B cell (primary cell): Measurements from ENCODE around the gene CAPN10. TPM values are rescaled to one million over a fixed set of nuclear protein-coding genes. Genes with fewer than 3 reads are reported as not detected.
"Not testable (repeated sequence)": the region's sequence is repeated elsewhere in the genome, so short reads cannot be mapped to it uniquely, and the experiment has no call there.

Experiments used
- ATAC-seq: fragments of 200-7000 bp; cut with Tn5 transposase; one replicate; pipeline ENCODE4 v1.10.0; 2021; ENCODE audit warnings: low read depth, mild to moderate bottlenecking, moderate number of reproducible peaks, moderate library complexity
- CTCF ChIA-PET: fragments of 350-600 bp; sonication (Branson Sonifier 250); formaldehyde crosslinking; loops from one replicate; lab custom pipeline; 2021; ENCODE audit warnings: antibody characterized with exemption, inconsistent platforms; lab: Charles Lee
- POLR2A ChIA-PET: fragments of 350-600 bp; sonication (Branson Sonifier 250); formaldehyde crosslinking; loops from one replicate; lab custom pipeline; 2021; ENCODE audit warnings: antibody characterized with exemption; lab: Charles Lee
- DNase-seq: peaks from one replicate; pipeline ENCODE4 v3.0.0; 2013
- H2AFZ ChIP-seq: 2 replicates; pipeline ENCODE4 v1.6.1; 2012; ENCODE audit warnings: mild to moderate bottlenecking, low read depth, low read length; ENCODE audit not compliant: insufficient read depth, poor library complexity, severe bottlenecking
- H3K27ac ChIP-seq, 2 donors: 1 replicate in 1 of 2; 2 replicates in 1 of 2; pipeline ENCODE4 v1.5.1; 2012 to 2013; ENCODE audit warnings: low read length in 2 of 2, mild to moderate bottlenecking in 2 of 2, moderate library complexity in 1 of 2
- H3K27me3 ChIP-seq, 4 experiments: fragments of 200-600 bp in 1 of 4; sonication (generic) in 1 of 4; replicated peaks in 1 of 4; 1 replicate in 2 of 4; 2 replicates in 2 of 4; pipeline versions ENCODE4 v1.6.1 to v1.7.0; 2013 to 2016; ENCODE audit warnings: low read length in 3 of 4, mild to moderate bottlenecking in 2 of 4, mixed read lengths in 1 of 4, moderate library complexity in 1 of 4; ENCODE audit not compliant: insufficient read depth in 4 of 4, control insufficient read depth in 3 of 4; ENCODE audit errors: control extremely low read depth in 1 of 4
- H3K36me3 ChIP-seq, 2 experiments: replicated peaks in 1 of 2; 1 replicate in 1 of 2; 2 replicates in 1 of 2; pipeline versions ENCODE4 v1.6.1 to v1.7.1; 2013; ENCODE audit warnings: low read length in 1 of 2; ENCODE audit not compliant: insufficient read depth in 2 of 2, control insufficient read depth in 1 of 2; ENCODE audit errors: control extremely low read depth in 1 of 2, extremely low read depth in 1 of 2
- H3K4me1 ChIP-seq, 2 donors: fragments of 200-600 bp in 1 of 2; sonication (generic) in 1 of 2; 1 replicate in 1 of 2; 2 replicates in 1 of 2; pipeline versions ENCODE4 v1.5.1 to v1.6.1; 2013 to 2017; ENCODE audit warnings: low read length in 2 of 2; ENCODE audit not compliant: control insufficient read depth in 2 of 2, insufficient read depth in 2 of 2
- H3K4me2 ChIP-seq: replicated peaks from 2 replicates; pipeline ENCODE3; 2012; ENCODE audit warnings: mild to moderate bottlenecking, low read depth, low read length; ENCODE audit not compliant: poor library complexity, severe bottlenecking
- H3K4me3 ChIP-seq, 5 experiments: fragments of 200-600 bp in 1 of 5; sonication (generic) in 1 of 5; 1 replicate in 3 of 5; 2 replicates in 2 of 5; pipeline versions ENCODE4 v1.5.1 to v1.7.0; 2011 to 2016; ENCODE audit warnings: low read length in 4 of 5, mild to moderate bottlenecking in 4 of 5, low read depth in 2 of 5, control low read depth in 1 of 5, moderate library complexity in 1 of 5; ENCODE audit not compliant: insufficient read depth in 1 of 5; ENCODE audit errors: control extremely low read depth in 1 of 5, extremely low read depth in 1 of 5
- H3K79me2 ChIP-seq: fragments of 200-600 bp; sonication (generic); one replicate; pipeline ENCODE4 v1.6.0; 2016; ENCODE audit warnings: low read length; ENCODE audit not compliant: control insufficient read depth, insufficient read depth
- H3K9ac ChIP-seq: fragments of 200-600 bp; sonication (generic); 2 replicates; pipeline ENCODE4 v1.6.1; 2017; ENCODE audit warnings: mild to moderate bottlenecking, low read length, moderate library complexity
- H3K9me3 ChIP-seq, 3 donors: one replicate each; pipeline versions ENCODE4 v1.6.1 to v1.7.1; 2013; ENCODE audit warnings: low read length in 2 of 3; ENCODE audit not compliant: control insufficient read depth in 2 of 3, insufficient read depth in 1 of 3; ENCODE audit errors: control extremely low read depth in 1 of 3
- H4K20me1 ChIP-seq: 2 replicates; pipeline ENCODE4 v1.6.0; 2012; ENCODE audit warnings: mild to moderate bottlenecking, low read length; ENCODE audit not compliant: insufficient read depth, control insufficient read depth, poor library complexity, severe bottlenecking
- H3K27ac Mint-ChIP-seq: one replicate; pipeline ENCODE4 v1.8.0; 2021; ENCODE audit warnings: mixed read lengths
- H3K27me3 Mint-ChIP-seq: one replicate; pipeline ENCODE4 v1.8.0; 2021; ENCODE audit warnings: mixed read lengths
- H3K4me1 Mint-ChIP-seq: one replicate; pipeline ENCODE4 v1.8.0; 2021; ENCODE audit warnings: mixed read lengths
- H3K4me3 Mint-ChIP-seq: one replicate; pipeline ENCODE4 v1.8.0; 2021; ENCODE audit warnings: mixed read lengths
- H3K9me3 Mint-ChIP-seq: one replicate; pipeline ENCODE4 v1.8.0; 2022; ENCODE audit warnings: mixed read lengths; ENCODE audit not compliant: insufficient read depth
- CTCF ChIP-seq: fragments of 200-600 bp; IDR thresholded peaks from one replicate; pipeline ENCODE4 v1.8.0; 2022; ENCODE audit warnings: antibody characterized with exemption, mild to moderate bottlenecking
- EZH2 ChIP-seq: IDR thresholded peaks from 2 replicates; pipeline ENCODE4 v1.6.1; 2012; ENCODE audit warnings: borderline replicate concordance, low read depth, mild to moderate bottlenecking, moderate library complexity, low read length; ENCODE audit not compliant: insufficient read depth, poor library complexity, severe bottlenecking
- WGBS: methylation state at CpG from one replicate; pipeline ENCODE4 v1.1.5; 2013; ENCODE audit warnings: missing lambda C conversion rate; ENCODE audit not compliant: insufficient coverage; 5-methylcytosine and 5-hydroxymethylcytosine counted together
- intact Hi-C: fragments of 100-400 bp; cut with micrococcal nuclease; formaldehyde crosslinking; loops from one replicate; pipeline ENCODE4 v1.10.0; 2022
- polyA plus RNA-seq: library from polyadenylated mRNA; depleted of rRNA; stranded (reverse); fragments of >200 nt; gene quantifications from 2 replicates; pipeline ENCODE4 v1.2.3, GENCODE V29; 2012
- total RNA-seq, 2 donors: library from RNA; stranded (reverse); fragments of 120-200 nt in 1 of 2; gene quantifications; 1 replicate in 1 of 2; 2 replicates in 1 of 2; pipeline versions ENCODE4 v1.2.3 to v1.2.4, GENCODE V29; 2013 to 2022

The CAPN10 gene
- total and polyA plus RNA-seq, 2 donors (not counting 1 experiment from before 2014, with no cell fraction given): 73.4 to 92.1 TPM

GRCh38 chr2:240561325-240561971 is 25.1 kb upstream of the CAPN10 start:
- peak overlapping the region; percentile 81 for H3K4me3 Mint-ChIP-seq
- Histone ChIP-seq H3K4me3 (peak overlapping the region; percentile 65 to 86 (median 74)), H2AFZ (peak overlapping the region; percentile 67), H3K4me2 (peak overlapping the region; percentile 87), H3K79me2 (peaks cover 68% of the 10 kb centered on the region), H3K9ac (peak overlapping the region; percentile 92), H3K27me3 (no peaks in the 10 kb centered on the region), H4K20me1 (peaks cover 36% of the 10 kb centered on the region), H3K27ac (peak overlapping the region; percentile 56 to 68), H3K36me3 (peaks cover 0 to 13% of the 10 kb centered on the region in 2 experiments), H3K4me1 (peaks cover 56 to 72% of the 10 kb centered on the region in 2 donors), H3K9me3 (no peaks in the 10 kb centered on the region)
- H3K9me3 Mint-ChIP-seq: no peaks in the 10 kb centered on the region
- ChIA-PET CTCF (interaction anchor here (0.9 to 7.8 kb wide), 4 partner anchors 10 to 47 kb away, joined by 4 to 126 read pairs (median 7); partner anchors contain the start of gene CAPN10), POLR2A (interaction anchor here (1.1 to 2.7 kb wide), 4 partner anchors 7 to 1173 kb away, joined by 3 to 59 read pairs (median 9); partner anchors contain the start of genes CAPN10, D2HGDH and RNPEPL1)
- peaks cover 74% of the 10 kb centered on the region for H3K4me1 Mint-ChIP-seq
- TF ChIP-seq EZH2: no peak
- TF ChIP-seq CTCF: peak; percentile 32
- H3K27ac Mint-ChIP-seq: peak overlapping the region; percentile 96
- no peaks in the 10 kb centered on the region for H3K27me3 Mint-ChIP-seq
- ATAC-seq (no peak), DNase-seq (peak; percentile 47)
- intact Hi-C loops: loop anchor here (1.0 to 10.0 kb wide), 10 partner anchors 25 to 1321 kb away; partner anchors contain the start of genes ATG4B, CAPN10, FARP2 and GPC1
- 0% methylated on average over 9 of the region's 14 CpGs for WGBS

DNA sequence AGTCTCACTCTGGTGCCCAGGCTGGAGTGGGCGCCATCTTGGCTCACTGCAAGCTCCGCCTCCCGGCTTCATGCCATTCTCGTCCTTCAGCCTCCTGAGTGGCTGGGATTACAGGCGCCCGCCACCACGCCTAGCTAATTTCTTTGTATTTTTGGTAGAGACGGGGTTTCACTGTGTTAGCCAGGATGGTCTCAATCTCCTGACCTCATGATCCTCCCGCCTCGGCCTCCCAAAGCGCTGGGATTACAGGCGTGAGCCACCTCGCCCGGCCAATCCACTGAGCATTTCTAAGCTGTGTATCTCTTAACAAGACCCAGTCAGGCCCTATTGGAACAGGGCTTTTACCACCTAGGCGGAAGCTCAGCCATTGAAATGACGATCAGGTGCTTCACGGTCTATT is 23.3 kb upstream of the CAPN10 start:
- H3K27me3 Mint-ChIP-seq, H3K9me3 ChIP-seq, H3K4me3 Mint-ChIP-seq, H3K4me3 ChIP-seq, POLR2A ChIA-PET, H3K9ac ChIP-seq, ATAC-seq, H2AFZ ChIP-seq, H3K4me2 ChIP-seq, H3K27ac ChIP-seq, H3K27me3 ChIP-seq, H3K9me3 Mint-ChIP-seq, DNase-seq: not testable (repeated sequence)
- Mint-ChIP-seq H3K4me1 (peaks cover 80% of the 10 kb centered on the region), H3K27ac (peak overlapping the region; percentile 76)
- intact Hi-C loops: loop anchor here (5.0 to 10.0 kb wide), 3 partner anchors 542 to 1319 kb away; partner anchors contain the start of genes FARP2 and MTERF4
- H3K79me2 ChIP-seq: peaks cover 51% of the 10 kb centered on the region
- peaks cover 26% of the 10 kb centered on the region for H4K20me1 ChIP-seq
- H3K4me1 ChIP-seq: peaks cover 59 to 72% of the 10 kb centered on the region in 2 donors
- 96% methylated on average over 16 of the region's 17 CpGs for WGBS
- CTCF ChIA-PET: interaction anchor here (2.5 to 7.8 kb wide), 2 partner anchors 23 to 49 kb away, joined by 14 to 126 read pairs; partner anchors contain the start of gene CAPN10
- H3K36me3 ChIP-seq: peaks cover 0 to 11% of the 10 kb centered on the region in 2 experiments
